Kidney (tissue), 14 donors: ENCODE measurements around the gene RNF123. TPM values are rescaled to one million over a fixed set of nuclear protein-coding genes. Genes with fewer than 3 reads are reported as not detected.

Experiments
- DNase-seq, 5 donors: peaks; one replicate each; pipeline ENCODE4 v3.0.0-alpha.2; 2013 to 2020
- FAIRE-seq: peaks from 2 replicates; lab custom pipeline; 2012; peaks lifted over from hg19 to GRCh38; lab: Jason Lieb, UNC
- H3K27ac ChIP-seq, 2 donors: one replicate each; pipeline ENCODE4 v1.7.0; 2013; ENCODE audit warnings: low read depth in 2 of 2, low read length in 2 of 2, inconsistent platforms in 1 of 2
- H3K27me3 ChIP-seq: one replicate; pipeline ENCODE4 v1.7.1; 2013; ENCODE audit warnings: low read length, inconsistent platforms; ENCODE audit not compliant: control insufficient read depth, insufficient read depth
- H3K36me3 ChIP-seq, 3 donors: one replicate each; pipeline versions ENCODE4 v1.7.0 to v1.7.1; 2013; ENCODE audit warnings: low read length in 3 of 3, control low read depth in 1 of 3, inconsistent platforms in 1 of 3; ENCODE audit not compliant: insufficient read depth in 3 of 3, control insufficient read depth in 2 of 3
- H3K4me1 ChIP-seq, 3 donors: one replicate each; pipeline versions ENCODE4 v1.7.0 to v1.7.1; 2013; ENCODE audit warnings: low read length in 3 of 3, inconsistent platforms in 1 of 3, low read depth in 1 of 3; ENCODE audit not compliant: control insufficient read depth in 2 of 3, insufficient read depth in 2 of 3
- H3K4me3 ChIP-seq, 3 donors: one replicate each; pipeline versions ENCODE4 v1.7.0 to v1.8.1; 2013; ENCODE audit warnings: low read length in 3 of 3, control low read depth in 1 of 3, inconsistent platforms in 1 of 3
- H3K9ac ChIP-seq, 3 donors: one replicate each; pipeline versions ENCODE4 v1.7.0 to v1.7.1; 2013; ENCODE audit warnings: low read length in 3 of 3, control low read depth in 1 of 3, inconsistent platforms in 1 of 3
- H3K9me3 ChIP-seq, 3 donors: one replicate each; pipeline versions ENCODE4 v1.7.0 to v1.7.1; 2013; ENCODE audit warnings: low read length in 3 of 3, control low read depth in 1 of 3, inconsistent platforms in 1 of 3; ENCODE audit not compliant: control insufficient read depth in 2 of 3, insufficient read depth in 1 of 3
- CTCF ChIP-seq: IDR thresholded peaks from 3 replicates; pipeline ENCODE4 v1.5.1; 2012; ENCODE audit warnings: mild to moderate bottlenecking, moderate library complexity, borderline replicate concordance; ENCODE audit not compliant: insufficient read depth; ENCODE audit errors: extremely low read depth
- intact Hi-C: fragments of 100-400 bp; cut with DNase I; formaldehyde crosslinking; loops from one replicate; pipeline ENCODE4 v1.11.1; 2022
- polyA plus RNA-seq: library from polyadenylated mRNA; stranded (reverse); fragments of 350-450 nt; fragmentation: Illumina TruSeq; extraction: RNeasy Lipid Tissue Mini Kit (QIAGEN cat#74804); gene quantifications from one replicate; pipeline ENCODE4 v1.2.3, GENCODE V29; 2014; ENCODE audit warnings: low read depth, low replicate concordance; ENCODE audit not compliant: insufficient read depth
- total RNA-seq: library from RNA; stranded (reverse); fragmentation: NEBNext Ultra II Directional; extraction: Animal tissue kit (Norgen Biotek cat#: 25700); gene quantifications from one replicate; pipeline ENCODE4 v1.2.1, GENCODE V29; 2021
- donor health status: control.
- donor health status: control.
- donor health status: control.
- donor health status: control.
- donor health status: control.
- donor health status: DM: yes; HTN: yes; CAD: no.
- donor health status: Normal renal cell carcinoma (clear cell type).

Gene RNF123
- total and polyA plus RNA-seq, 2 donors from 2014 or later = 41.7 to 43.7 TPM

GRCh38 chr3:49717959-49718857 lies 28.9 kb downstream of the RNF123 start:
- no peak for TF ChIP-seq CTCF
- DNase-seq (peak; percentile 26 to 80 (median 41)), FAIRE-seq (no peak)
- H3K9ac ChIP-seq = no peak overlapping the region
- intact Hi-C loops = no loop called here
- no peak overlapping the region for H3K27ac ChIP-seq
- peaks cover 0 to 21% (median 6%) of the 10 kb centered on the region in 3 donors for H3K4me1 ChIP-seq
- H3K27me3 ChIP-seq = no peaks in the 10 kb centered on the region
- H3K9me3 ChIP-seq = no peaks in the 10 kb centered on the region
- peaks cover 0 to 19% (median 4%) of the 10 kb centered on the region in 3 donors for H3K36me3 ChIP-seq
- H3K4me3 ChIP-seq = no peak overlapping the region

DNA sequence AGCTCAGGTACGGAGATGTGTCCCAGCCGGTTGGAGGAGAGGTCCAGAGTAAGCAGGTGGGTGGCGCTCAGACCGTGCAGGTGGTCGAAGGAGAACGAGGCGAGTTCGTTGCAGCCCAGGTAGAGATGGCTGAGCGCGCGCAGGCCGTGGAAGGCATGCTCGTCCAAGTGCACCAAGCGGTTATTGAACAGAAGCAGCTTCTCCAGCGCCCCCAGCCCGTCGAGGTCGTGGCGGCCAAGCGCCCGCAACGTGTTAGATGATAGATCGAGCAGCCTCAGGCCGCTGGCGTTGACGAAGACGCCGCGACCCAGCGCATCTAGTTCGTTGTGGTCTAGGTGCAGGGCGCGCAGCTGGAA lies 29.5 kb downstream of the RNF123 start:
- peak in 4 of 5 donors; percentile 38 to 83 (median 48) for DNase-seq

DNA sequence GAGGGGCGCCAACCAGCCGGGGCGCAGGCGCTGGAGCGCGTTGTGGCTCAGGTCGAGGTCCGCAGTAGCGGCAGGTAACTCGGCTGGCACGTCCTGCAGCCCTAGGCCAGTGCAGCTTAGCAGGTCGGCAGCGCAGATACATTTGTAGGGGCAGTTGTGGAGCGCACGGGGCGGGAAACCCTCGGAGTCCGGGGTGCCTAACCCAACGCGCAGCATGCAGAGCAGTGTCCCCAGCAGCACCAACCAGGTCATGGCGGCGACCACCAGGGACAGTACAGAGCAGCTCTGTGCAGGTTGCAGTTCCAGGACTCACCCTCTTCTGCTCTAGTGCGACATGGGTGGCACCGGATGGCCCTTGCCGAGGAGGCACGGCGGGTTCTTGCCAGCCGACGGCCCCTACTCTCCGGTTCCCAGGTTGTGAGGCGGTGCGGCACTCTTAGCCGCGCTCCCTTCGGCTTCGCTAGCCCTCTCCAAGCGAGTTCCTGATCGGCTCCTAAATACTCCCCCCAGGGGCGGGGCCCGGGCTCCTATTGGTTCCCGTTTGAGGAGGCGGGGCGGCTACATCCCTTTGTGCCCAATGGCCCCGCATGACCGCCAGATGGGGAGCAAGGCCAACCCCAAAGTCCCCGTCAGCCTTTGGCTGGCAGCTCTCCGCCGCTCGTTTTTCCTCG lies 30.0 kb downstream of the RNF123 start, which contains the start of gene AMIGO3:
TSS of gene AMIGO3 (minus strand) at position 471 of the 671 bp plus-strand sequence. CDS start at position 252, 219 bp downstream.
- FAIRE-seq = no peak

More for the DNA sequence above, 29.5 kb downstream of the RNF123 start:
- Histone ChIP-seq H3K9ac (no peak overlapping the region), H3K36me3 (peaks cover 0 to 19% (median 4%) of the 10 kb centered on the region in 3 donors), H3K9me3 (no peaks in the 10 kb centered on the region), H3K27me3 (no peaks in the 10 kb centered on the region), H3K27ac (no peak overlapping the region), H3K4me1 (peaks cover 0 to 22% (median 6%) of the 10 kb centered on the region in 3 donors), H3K4me3 (peak overlapping the region; percentile 62 to 69 (median 66))
- FAIRE-seq = no peak
- intact Hi-C loops = no loop called here
- no peak for TF ChIP-seq CTCF

More for the DNA sequence above, 30.0 kb downstream of the RNF123 start, which contains the start of gene AMIGO3:
- peak; percentile 94 to 98 (median 96) for DNase-seq
- Histone ChIP-seq H3K4me3 (peak within 1 kb of the TSS; percentile 62 to 69 (median 66)), H3K27ac (no peak within 1 kb of the TSS), H3K27me3 (no peaks in the 10 kb centered on the region), H3K9me3 (no peaks in the 10 kb centered on the region), H3K36me3 (peaks cover 0 to 19% (median 4%) of the 10 kb centered on the region in 3 donors), H3K4me1 (peaks cover 0 to 22% (median 6%) of the 10 kb centered on the region in 3 donors), H3K9ac (peak within 1 kb of the TSS; percentile 46 to 55 (median 51))
- intact Hi-C loops = no loop called here
- peak; percentile 49 for TF ChIP-seq CTCF
